Fibroblast of skin of right quadriceps (primary cell): Measurements from ENCODE around the gene ESPN.

Source experiments
- DNase-seq: peaks from one replicate; pipeline ENCODE4 v3.0.0-alpha.2; 2013

The ESPN gene

DNA sequence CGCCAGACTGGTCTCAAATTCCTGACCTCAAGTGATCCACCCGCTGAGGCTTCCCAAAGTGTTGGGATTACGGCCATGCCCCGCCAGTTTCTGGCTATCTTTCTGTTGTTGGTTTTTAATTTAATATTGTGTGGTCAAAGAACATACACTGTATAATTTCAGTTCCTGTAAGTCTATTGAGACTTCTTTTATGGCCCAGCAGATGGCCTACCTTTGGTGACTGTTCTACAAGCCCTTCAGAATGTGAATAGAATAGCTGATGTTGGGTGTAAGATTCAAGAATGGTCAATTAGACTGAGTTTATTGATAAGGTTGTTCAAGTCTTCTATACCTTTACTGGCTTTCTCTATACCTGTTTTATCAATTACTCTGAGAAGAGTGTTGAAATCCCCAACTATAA lies 15.5 kb upstream of the ESPN start:
- no peak for DNase-seq

DNA sequence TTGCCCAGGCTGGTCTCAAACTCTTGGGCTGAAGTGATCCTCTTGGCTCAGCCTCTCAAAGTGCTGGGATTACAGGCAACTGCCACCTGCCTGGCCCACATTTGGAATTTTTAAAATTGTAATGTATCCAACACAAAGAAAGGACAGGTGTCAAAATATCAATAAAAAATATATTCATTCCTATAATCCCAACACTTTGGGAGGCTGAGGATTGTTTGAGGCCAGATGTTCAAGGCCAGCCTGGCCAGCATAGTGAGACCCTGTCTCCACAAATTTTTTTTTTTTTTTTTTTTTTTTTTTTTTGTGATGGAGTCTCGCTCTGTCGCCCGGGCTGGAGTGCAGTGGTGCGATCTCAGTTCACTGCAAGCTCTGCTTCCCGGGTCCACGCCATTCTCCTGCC lies 14.8 kb upstream of the ESPN start:
- no peak for DNase-seq

DNA sequence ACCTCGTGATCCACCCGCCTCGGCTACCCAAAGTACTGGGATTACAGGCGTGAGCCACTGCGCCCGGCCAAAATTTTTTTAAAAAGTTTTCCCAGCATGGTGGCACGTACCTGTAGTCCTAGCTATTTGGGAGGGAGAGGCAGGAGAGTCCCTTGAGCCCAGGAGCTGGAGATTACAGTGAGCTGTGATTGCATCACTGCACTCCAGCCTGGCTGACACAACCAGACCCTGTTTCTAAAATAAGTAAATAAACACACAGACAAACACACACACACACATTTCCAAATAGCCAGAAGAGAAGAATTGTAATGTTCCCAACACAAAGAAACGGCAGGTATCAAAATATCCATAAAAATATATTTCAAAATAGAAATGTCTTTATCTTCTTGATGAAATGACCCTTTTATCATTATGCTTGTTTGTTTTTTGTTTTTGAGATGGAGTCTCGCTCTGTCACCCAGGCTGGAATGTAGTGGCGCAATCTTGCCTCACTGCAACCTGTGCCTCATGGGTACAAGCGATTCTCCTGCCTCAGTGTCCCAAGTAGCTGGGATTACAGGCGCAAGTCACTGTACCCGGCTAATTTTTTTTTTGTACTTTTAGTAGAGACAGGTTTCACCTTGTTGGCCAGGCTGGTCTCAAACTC lies 14.2 kb upstream of the ESPN start:
- no peak for DNase-seq

DNA sequence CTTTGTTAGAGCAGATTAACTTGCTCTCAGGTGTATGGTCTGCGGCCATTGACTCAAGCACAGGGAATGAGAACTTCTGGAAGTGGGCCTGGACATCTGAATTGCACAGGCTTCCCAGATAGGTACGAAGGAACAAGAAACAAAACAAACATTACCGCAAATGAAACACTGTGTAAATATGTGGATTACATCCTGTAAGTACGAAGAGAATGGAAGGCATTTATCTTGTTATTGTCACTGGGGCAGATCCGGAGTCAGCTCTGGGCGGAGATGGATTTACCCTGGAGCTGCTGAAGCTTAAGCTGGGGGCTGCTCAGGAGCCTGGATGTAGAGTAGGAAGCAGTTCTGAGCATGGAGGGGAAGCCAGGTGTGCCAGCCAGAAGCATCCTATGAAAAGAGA lies 11.7 kb upstream of the ESPN start:
- DNase-seq: no peak

DNA sequence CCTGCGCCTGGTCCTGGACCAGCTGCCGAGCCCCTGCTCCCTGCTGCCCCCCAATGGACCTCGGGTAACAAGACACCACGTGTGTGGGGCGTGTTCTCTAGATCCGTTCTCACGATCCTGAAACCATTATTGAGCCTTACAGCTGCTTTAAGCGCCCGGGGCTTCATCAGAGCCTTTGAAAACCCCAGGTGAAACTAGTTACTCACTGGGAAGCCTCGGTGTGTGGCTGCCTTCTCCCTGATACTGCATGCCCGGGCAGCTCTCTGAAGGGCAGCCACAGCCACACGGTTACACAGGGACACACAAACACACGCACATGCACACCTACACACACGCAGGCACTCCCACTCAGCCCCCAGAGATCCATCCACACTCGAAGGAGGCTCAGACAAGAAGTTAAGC lies 10.1 kb upstream of the ESPN start:
- DNase-seq: peak; percentile 37

DNA sequence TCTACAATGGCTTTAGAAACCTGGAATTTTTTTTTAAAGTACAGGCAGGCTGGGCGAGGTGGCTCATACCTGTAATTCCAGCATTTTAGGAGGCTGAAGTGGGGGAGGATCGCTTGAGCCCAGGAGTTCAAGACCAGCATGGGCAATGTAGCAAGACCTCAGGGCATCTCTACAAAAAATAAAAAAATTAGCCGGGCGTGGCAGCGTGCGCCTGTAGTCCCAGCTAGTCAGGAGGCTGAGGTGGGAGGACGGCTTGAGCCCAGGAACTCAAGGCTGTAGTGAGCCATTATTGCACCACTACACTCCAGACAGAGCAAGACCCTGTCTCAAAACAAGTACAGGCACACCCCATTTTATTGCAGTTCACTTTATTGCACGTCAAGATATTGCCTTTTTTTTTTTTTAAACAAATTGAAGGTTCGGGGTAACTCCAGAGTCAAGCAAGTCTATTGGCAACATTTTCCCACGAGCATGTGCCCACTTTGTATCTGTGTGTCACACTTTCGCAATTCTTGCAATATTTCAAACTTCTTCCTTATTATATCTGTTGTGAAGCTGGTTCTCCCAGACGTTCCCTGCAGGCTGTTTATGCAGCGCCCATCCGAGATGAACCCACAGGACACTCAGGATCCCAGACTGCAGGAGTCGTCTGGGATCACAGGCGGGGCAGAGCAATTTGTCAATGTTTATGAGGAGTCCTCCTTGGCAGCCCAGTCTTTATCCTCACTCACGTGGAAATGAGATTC lies 9.5 kb upstream of the ESPN start:
- DNase-seq: no peak

DNA sequence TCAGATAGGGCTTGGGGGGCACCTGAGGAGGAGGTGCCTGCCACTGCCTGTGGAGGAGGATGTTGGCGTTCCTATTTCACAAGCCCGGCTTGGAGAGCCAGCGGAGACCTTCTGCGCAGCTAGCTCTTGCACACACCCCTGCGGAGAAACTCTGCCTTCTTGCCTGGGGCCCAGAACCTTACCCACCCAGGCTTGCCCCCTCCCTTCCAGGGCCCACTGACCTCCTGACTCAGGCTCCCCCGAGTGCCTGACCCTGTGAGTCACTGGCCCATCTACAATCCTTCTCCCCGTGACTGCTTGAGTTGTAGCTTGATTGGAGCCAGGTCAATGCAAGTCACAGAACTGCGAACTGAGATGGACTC lies 8.3 kb upstream of the ESPN start:
- no peak for DNase-seq

DNA sequence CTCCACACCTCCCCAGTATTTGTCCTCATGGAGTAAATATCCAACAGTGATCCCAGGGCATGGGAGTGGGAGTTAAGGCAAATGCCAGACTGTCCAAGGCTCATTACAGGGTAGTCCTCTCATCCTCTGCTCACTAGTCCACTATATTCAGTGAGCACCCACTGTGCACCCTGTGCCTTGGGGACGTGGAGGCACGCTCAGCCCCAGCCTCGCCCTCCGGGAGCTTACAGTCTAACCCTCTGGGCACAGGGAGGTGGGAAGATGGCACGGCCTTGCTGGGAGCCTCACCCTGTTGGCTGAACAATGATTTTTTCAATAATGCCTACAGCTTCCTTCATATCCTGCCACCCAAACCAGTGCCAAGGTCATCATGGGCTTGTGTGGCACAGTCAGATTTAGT lies 7.7 kb upstream of the ESPN start:
- DNase-seq: no peak

DNA sequence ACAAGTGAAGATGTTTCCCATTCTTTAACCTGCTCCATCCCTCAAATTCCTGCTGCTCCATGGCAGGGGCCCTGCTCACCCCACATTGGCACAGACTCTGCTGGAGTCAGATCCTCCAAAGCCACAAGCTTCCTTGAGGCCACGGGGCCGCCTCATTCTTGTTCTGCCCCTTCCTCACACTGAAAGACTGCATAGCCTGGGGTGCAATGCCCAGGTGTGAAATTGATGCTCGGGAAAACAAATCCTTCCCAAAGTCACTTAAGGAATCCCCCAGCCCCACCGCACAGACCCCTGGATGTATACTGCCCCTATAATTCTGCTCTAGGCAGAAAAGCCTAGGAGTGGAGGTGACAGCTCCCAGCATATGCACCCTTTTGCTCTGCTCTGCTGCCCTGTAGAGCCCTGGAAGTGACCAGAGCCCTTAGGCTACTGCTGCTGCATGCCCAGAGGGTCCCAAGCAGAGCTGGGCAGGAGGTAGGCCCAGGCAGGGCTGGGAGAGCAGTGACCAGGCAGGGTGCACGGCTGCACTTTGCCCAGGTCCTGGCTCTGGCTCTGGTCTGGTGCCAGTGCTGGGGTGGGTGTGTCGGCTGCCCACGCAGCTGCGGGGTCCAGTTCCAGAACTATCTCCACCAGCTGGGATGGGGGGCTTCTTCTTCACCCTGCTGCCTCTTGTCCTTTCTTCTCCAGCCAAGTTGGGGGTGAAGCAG lies 6.5 kb upstream of the ESPN start:
- DNase-seq: no peak

DNA sequence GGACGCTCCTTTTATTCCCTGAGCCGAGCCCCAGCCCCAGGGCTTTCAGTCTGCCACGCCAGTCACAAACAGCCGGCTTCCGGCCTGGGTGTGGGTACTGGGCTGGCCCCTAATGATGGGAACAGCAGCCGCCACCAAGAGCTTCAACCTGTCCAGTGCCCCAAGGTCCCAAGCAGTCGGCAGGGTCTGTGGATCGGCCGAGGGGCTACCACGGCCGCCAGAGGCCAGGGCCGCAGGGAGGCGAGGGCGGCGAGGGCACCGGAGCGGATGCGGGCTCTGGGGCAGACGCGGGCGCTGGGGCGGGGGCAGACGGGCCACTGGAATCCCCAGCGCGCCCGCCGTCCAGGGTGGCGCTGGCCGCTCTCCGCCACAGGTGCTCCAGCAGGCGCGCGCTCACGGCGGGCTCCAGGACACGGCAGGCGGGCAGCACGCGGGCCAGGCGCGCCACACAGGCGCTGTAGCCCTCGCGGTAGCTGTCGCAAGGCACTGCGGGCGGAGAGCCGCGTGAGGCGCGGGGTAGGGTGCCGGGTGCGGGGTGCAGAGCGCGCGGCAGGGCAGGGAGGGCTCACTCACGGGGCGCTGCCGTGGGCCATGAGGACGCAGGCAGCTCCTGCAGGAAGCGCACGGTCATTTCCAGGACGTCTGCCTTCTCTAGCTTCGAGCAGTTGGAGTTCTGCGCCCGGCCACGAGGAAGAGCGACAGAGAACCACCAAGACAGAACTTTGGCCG lies 5.7 kb upstream of the ESPN start:
- DNase-seq: no peak

DNA sequence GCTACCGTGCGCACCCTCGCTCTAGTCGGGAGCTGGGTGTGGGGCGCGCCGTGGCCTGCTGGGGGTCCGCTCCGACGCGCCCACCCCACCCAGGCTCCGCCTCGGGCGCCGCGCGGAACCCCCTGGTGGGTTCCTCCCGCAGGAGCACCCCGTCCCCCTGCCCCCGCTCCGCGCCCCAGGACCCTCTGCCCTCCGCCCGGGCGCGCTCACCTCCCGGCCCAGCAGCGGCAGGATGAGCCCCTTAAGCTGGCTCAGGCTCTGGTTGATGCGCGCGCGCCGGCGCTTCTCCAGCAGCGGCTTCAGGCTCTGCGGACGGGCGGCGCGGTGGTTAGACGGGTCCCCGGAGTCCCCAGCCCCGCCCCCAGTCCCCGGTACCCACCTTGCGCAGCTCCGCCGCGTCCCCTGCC lies 5.2 kb upstream of the ESPN start:
- DNase-seq: no peak

DNA sequence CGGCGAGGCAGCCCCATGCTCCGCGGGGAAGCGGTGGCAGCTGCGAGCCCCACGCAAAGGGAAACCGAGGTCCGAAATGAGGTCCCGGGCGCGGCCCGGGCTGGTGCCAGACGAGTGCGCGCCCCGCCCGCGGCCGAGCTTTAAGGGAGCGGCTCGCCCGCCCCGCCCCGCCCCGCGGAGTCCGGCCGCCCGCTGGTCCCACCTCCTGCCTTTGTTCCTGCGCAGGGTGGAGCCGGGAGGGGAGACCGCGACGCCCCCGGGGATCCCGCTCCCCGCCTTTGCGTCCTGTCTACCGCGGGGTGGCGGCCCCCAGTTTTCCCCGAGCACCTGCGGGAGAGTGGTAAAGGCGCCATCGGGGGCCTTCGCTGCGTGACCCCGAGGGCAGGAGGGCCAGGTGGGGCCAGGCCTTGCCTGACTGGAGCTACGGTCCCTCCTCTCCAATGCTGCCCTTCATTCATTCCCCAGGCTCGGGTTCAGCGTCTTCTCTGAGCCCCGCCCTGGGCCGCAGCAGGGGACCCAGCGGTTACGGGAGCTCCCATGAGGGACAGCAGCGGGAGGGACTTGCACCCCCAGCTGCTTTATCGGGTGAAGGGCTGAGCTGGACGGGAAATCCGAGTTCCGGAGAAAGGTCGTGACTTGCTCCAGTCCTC lies 4.6 kb upstream of the ESPN start, which contains the start of gene HES2:
Gene HES2 (minus strand): TSS at position 116 of the 650 bp plus-strand sequence. CDS start 99 bp downstream, at position 17.
- DNase-seq: no peak

DNA sequence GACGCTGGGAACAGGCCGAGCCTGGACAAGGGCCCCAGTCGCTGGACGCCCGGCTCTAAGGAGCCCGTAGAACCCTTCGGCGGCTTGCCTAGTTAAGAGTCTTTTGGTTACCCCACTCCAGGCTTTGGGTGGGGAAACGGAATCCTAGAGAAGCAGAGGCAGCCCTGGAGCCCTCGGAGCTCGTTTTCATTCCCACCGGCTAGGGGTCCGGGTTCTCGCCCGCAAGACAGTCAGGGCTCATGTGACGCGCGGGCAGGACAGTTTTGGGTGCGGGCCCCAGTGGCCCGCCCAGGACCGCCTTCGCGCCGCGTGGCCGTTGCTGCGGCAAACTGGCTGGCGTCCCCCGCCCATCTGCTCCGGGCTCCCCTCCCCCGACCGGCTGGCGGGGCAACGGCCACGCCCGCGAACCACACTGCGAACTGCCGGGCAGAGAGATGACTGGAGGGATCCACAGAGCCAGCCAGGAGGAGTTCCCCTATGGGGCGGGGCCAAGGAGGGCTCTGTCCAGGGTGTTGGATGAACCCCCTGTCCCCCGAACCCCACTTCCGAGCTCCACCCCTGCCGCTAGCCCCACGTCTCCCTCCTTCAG lies 4.0 kb upstream of the ESPN start:
- no peak for DNase-seq

DNA sequence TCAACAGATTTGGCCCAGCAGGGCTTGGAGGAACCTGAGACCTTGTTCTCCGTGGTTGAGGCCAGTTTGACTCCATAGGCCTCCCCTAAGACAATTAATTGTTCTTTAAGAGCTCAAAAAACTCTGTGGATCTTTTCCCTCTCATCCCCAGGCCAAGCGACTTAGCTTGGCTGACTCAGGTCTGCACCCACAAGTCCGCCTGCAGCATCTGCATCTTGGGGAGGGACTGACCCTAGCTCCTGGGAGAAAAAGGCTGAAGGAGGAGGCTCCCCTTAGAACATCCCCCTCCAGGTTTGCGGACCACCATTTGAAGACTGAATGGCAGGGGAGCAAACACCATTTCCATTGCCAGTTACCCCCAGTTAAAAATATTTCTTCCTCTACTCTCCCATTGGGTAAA lies 3.3 kb upstream of the ESPN start:
- no peak for DNase-seq

DNA sequence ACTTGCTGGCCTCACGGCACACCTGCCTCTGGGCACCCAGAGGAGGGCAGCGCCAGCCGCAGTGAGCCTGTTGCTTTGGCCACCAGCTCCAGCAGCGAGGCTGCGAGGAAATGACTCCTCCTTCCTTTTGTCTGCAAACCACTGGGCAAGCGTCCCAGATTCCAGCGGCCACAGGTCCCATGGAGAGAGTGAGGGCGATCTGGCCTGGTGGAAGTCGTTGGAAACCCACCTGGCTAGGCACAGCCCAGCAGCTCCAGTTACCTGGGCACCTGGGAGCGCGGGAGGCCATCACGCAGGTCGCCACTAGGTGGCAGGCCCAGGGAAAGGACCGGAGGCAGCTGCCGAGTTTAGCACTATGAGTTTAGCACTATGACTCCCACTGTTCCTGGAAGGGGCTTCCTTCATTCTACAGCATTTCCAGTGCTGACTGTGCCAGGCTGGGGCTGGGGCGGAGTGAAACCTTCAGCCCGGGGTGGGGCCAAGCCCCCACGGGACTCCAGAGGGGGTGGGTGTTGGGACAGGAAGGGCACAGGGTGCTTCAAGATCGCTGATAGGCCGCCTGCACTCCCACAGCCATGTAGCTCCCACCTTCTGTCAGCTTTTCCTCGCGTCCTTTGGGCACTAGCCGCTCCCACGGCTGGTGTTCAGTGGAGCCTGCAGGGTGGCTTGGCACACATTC lies 1.1 kb upstream of the ESPN start:
- peak; percentile 10 for DNase-seq

DNA sequence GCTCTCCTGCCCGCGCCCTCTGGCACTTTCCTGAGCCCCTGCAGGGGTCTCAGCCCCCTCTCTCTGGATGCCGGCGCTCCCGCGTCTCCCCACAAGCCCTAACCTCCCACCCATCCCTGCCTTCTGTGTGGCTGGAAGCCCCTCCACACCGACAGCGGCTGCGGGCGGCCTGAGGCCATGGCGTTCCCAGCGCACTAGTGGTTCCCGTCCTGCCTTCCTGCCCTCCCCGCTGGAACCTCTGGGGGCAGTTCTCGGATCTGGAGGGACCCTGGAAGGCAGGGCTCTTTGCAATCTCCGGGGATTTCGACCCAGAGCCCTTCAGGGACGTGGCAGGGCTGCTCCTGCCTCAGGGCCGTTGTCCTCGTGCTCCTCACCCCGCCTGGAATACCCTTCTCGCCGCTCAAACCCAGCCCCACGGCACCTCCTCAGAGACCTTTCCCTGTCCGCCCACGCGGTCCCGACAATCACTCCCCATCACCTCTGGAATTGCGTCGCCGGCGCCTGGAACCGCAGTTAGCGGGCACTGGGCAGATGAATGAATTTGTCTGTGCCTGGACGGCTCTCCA lies 493 bp upstream of the ESPN start:
- no peak for DNase-seq

DNA sequence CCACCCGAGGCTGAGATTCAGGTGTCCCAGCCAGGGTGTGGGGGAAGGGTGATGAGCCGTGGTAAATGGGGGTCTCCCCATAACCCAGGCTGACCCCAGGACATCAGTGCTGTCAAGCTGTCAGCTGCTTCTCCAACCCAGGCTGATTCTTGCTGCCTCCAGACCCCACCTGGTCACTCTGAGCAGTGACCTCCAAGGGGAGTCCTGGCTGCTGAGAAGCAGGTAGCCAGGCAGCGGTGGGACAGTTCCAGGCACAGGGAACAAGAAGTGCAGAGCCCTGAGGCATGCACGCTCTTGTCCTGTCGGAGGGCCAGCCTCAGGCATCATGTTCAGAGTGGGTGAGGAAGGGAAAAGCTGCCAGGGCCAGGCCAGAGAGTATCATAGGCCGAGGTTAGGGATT lies 1.1 kb downstream of the ESPN start:
- DNase-seq: no peak

DNA sequence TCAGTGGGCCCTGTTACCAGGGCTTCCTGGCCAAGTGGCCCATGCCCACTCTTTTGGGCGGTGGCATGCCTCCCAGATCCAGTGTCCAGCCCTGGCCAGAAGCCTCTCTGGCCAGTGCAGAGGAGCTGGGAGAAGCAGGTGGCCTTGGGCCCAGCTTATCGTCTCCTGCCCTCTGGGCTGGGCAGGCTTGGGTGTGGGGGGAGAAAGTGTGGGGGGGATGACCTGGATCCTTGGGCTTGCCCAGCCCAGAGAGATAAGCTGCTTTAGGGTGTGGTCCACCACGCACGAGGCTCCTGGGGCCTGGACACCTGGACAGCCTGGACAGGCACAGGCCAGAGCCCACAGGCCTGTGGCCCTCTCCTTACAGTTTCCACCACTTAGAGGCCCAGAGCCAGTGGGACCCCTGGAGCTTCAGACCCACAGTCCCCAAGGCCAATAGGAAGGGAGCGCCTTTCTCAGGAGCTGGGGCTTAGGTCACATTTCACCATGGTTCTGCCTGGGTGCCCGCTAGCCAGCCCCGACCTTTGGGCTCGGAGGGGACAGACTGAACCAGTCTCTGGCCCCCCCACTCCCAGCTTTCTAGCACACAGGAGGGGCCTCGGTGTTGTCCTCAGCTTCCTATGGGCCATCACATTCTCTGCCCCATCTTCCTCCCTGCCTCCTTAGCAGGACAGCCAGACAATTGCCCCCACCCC lies 1.8 kb downstream of the ESPN start:
- DNase-seq: no peak

DNA sequence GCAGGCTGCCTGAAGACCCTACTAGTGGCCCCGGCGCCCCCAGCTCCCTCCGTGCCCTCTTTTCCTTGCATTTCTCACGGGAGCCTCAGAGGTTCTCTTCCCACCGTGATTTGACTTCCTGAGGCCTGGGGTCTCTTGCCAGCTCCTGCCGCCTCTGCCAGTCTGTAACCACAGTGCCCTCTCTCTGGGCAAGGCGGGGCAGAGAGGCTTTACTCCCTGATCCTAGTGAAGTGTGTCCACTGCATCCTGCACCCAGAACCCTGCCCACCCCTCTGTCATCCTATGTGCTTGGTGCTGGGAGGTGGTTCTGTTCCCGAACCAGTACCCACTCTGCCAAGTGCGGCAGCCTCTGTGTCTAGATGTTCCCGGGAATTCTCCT lies 2.4 kb downstream of the ESPN start:
- DNase-seq: no peak

DNA sequence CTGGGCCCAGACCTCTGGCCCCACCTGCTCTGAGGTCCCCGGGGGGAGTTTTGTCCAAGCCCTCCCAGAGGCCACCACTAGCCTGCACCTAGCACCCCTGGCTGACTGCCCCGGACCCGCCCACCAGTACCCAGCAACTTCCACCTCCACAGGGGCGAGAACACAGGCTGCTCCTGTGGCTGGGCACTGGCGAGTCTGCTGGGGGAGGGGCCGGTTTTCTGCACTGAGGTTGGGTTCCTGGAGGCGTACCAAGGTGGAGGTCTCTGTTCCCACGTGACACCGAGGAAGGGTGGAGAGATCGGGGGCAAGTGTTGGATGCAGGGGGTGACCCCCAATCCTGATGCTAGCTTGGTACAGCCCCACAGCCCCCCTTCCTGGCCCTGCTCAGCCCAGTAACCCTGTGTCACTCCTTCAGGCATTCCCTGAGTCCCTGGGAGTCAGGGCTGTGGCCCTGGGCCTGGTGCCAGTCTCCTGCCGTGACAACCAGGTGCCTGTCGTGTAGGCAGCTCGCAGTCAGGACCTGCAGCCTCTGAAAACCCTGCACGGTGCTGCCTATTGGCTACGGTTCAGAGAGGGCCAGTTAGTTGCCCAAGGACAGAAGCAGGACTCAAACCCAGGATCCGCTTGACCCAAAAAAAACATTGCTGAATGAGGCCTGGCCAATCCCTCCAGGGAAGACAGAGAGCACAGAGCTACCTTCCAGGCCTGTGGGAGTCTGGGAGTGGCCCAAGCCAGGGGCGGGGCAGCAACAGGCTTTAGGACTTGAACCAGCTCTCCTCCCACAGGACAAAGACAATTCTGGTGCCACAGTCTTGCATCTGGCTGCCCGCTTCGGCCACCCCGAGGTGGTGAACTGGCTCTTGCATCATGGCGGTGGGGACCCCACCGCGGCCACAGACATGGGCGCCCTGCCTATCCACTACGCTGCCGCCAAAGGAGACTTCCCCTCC lies 3.1 kb downstream of the ESPN start:
- DNase-seq: no peak
